ENCODE results near the gene CCNE1.

DNA sequence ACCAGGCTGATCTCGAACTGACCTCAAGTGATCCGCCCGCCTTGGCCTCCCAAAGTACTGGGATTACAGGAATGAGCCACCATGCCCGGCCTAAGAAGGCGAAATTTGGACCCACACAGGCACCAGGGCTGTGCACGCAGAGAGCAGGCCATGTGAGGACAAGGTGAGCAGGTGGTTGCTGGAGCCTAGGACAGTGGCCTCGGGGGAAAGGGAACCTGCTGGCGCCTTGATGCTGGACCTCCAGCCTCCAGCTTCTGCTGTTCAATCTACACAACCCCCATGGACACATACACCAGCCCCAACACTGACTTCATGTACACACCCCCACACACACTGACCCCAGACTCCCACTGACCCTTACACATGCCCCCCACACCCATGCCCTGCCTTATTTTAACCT is 41.8 kb upstream of the CCNE1 start:
- TF ChIP-seq EZH2 (IDR thresholded peaks at IDR 0.05), result no peak
- TF ChIP-seq POLR2AphosphoS5 (IDR thresholded peaks at IDR 0.05; ENCODE audit: borderline replicate concordance, low read depth, low read length), result no peak
- TF ChIP-seq FOXP2 (optimal IDR thresholded peaks at IDR 0.05; ENCODE audit: control extremely low read depth, extremely low read length, insufficient read depth), result no peak

Measured in SK-N-MC (cell line).